GM12864 (cell line): Measurements from ENCODE around the gene DSCAML1.

Experiments used
- DNase-seq: peaks from one replicate; pipeline ENCODE4 v3.0.0-alpha.2; 2011; ENCODE audit warnings: low read depth
- H3K4me3 ChIP-seq: 2 replicates; pipeline ENCODE4 v1.5.1; 2011; ENCODE audit warnings: mild to moderate bottlenecking, low read depth, low read length, control low read depth
- TF ChIP-seq, protein P1 (sequence below): IDR thresholded peaks from 2 replicates; pipeline ENCODE4 v1.5.1; 2011; ENCODE audit warnings: low read depth, mild to moderate bottlenecking, moderate library complexity, low read length, control low read depth, inconsistent platforms; ENCODE audit errors: missing control alignments

The DSCAML1 gene

GRCh38 chr11:117574551-117574950 lies 222.5 kb downstream of the DSCAML1 start:
- H3K4me3 ChIP-seq, result no peak overlapping the region
- TF ChIP-seq, protein P1, sequence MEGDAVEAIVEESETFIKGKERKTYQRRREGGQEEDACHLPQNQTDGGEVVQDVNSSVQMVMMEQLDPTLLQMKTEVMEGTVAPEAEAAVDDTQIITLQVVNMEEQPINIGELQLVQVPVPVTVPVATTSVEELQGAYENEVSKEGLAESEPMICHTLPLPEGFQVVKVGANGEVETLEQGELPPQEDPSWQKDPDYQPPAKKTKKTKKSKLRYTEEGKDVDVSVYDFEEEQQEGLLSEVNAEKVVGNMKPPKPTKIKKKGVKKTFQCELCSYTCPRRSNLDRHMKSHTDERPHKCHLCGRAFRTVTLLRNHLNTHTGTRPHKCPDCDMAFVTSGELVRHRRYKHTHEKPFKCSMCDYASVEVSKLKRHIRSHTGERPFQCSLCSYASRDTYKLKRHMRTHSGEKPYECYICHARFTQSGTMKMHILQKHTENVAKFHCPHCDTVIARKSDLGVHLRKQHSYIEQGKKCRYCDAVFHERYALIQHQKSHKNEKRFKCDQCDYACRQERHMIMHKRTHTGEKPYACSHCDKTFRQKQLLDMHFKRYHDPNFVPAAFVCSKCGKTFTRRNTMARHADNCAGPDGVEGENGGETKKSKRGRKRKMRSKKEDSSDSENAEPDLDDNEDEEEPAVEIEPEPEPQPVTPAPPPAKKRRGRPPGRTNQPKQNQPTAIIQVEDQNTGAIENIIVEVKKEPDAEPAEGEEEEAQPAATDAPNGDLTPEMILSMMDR, result no peak
- no peak for DNase-seq

DNA sequence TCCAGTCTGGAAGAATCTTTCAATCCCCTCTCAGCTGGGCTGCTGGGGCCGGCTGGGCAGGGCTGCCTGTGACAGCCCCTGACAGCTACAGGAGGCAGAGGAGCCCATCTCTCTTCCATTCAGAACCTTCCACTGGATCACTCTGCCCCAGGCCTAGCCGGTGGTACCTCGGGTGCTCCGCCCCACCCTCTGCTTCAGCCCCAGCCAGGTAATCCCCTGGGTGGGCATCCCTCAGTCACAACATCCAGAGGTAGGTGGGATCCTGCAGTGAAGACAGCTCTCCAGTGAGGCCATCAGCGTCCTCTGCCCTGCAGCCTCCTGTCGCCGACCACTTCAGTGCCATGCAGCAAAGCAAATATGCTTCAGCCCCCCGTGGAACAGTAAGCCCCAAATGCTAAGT lies 223.7 kb downstream of the DSCAML1 start:
- TF ChIP-seq, protein P1, result no peak
- no peak for DNase-seq
- H3K4me3 ChIP-seq, result no peak overlapping the region

- TF ChIP-seq, protein P1, result no peak
- H3K4me3 ChIP-seq, result no peak overlapping the region
- DNase-seq, result no peak
These were observed 224.3 kb downstream of the DSCAML1 start for GRCh38 chr11:117572671-117573070.

GRCh38 chr11:117572129-117572528 lies 224.9 kb downstream of the DSCAML1 start:
- no peak for DNase-seq
- no peak overlapping the region for H3K4me3 ChIP-seq
- TF ChIP-seq, protein P1, result no peak

DNA sequence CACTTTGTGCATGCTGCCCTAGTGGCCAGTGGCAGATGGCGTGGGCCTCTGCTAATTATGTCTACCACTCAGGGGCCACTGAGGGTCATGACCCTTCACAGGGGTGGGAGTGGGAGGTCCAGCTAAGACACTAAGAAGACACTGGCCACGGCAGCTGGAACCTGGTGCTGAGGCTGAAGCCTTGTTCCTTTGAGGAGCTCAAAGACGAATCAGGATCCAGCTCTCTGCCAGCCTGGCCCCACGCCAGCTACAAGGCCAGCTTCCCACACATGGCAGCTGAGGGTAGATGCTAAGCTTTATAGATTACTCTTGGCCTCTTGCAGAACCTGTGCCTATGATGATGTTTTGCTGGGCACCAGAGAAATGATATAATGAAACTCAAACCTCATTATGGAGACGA lies 226.3 kb downstream of the DSCAML1 start:
- TF ChIP-seq, protein P1, result no peak
- H3K4me3 ChIP-seq, result no peak overlapping the region
- DNase-seq, result no peak

- TF ChIP-seq, protein P1, result no peak
- no peak overlapping the region for H3K4me3 ChIP-seq
- no peak for DNase-seq
These were observed 227.1 kb downstream of the DSCAML1 start for GRCh38 chr11:117569911-117570310.

DNA sequence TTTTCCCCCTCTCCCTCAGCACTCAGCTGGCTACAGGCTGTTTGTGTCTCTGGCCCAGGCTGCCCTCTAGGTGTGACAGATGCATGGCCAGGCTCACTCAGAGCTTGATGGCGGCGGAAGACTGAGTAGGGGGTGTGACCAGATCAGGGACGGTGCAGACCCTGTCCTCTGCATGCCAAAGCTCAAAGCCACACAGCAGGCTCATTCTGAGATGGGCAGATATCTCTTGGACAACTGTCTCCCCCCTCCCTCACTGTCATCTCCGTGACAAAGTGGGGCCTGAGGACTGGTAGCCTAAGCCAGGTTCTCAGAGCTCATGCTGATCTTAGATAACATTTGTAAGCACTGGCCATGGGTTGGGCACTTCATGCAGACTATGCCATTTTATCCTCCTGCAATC lies 231.3 kb downstream of the DSCAML1 start:
- TF ChIP-seq, protein P1, result no peak
- no peak overlapping the region for H3K4me3 ChIP-seq
- DNase-seq, result no peak
